ENCODE measurements around the gene SPNS1. TPM values are rescaled to one million over a fixed set of nuclear protein-coding genes. Genes with fewer than 3 reads are reported as not detected.
A peak's percentile ranks its signal among the peaks of the same experiment; 100 is the strongest.

Gene SPNS1
- total RNA-seq, 1 experiment from 2014 or later, result 72.0 TPM

- H3K27ac ChIP-seq, result no peak overlapping the region
- DNase-seq, result peak in 1 of 2 experiments; percentile 17
- intact Hi-C loops (cut with micrococcal nuclease; ENCODE audit: unreplicated experiment), result no loop called here
- no TSS peak for BruUV-seq (replicated peaks)
- H3K9me2 ChIP-seq (ENCODE audit: insufficient read depth), result no peaks in the 10 kb centered on the region
- TF ChIP-seq CTCF (conservative IDR thresholded peaks at IDR 0.05), result no peak
- no peak for TF ChIP-seq EZH2 (IDR thresholded peaks at IDR 0.05; ENCODE audit: low read depth)
- no peaks in the 10 kb centered on the region for H4K20me1 ChIP-seq (ENCODE audit: insufficient read depth)
- ChIA-PET POLR2A (ENCODE audit: unreplicated experiment) (no interaction called here), CTCF (no interaction called here)
- H3K9me3 ChIP-seq (ENCODE audit: insufficient read depth, low read depth), result no peaks in the 10 kb centered on the region
- H3K36me3 ChIP-seq (ENCODE audit: low read depth), result no peaks in the 10 kb centered on the region
- H3K27me3 ChIP-seq (ENCODE audit: insufficient read depth, low read depth), result no peaks in the 10 kb centered on the region
- H3K79me2 ChIP-seq (ENCODE audit: low read depth), result no peaks in the 10 kb centered on the region
- H3F3A ChIP-seq (ENCODE audit: insufficient read depth, low read depth), result no peaks in the 10 kb centered on the region
- no peak overlapping the region for H3K4me2 ChIP-seq
- no peak overlapping the region for H3K4me3 ChIP-seq
- no peak overlapping the region for H2AFZ ChIP-seq
- peaks cover 17% of the 10 kb centered on the region for H3K4me1 ChIP-seq (replicated peaks; ENCODE audit: insufficient read depth)
Measured at GRCh38 chr16:29024278-29024677, 49.7 kb downstream of the SPNS1 start.

GRCh38 chr16:29025218-29025617 is 50.6 kb downstream of the SPNS1 start:
- intact Hi-C loops (cut with micrococcal nuclease; ENCODE audit: unreplicated experiment), result no loop called here
- Histone ChIP-seq H2AFZ (no peak overlapping the region), H3K9me2 (ENCODE audit: insufficient read depth) (no peaks in the 10 kb centered on the region), H3K4me2 (no peak overlapping the region), H3K4me1 (replicated peaks; ENCODE audit: insufficient read depth) (peaks cover 19% of the 10 kb centered on the region), H3K4me3 (no peak overlapping the region), H3K9me3 (ENCODE audit: insufficient read depth, low read depth) (no peaks in the 10 kb centered on the region), H3K27ac (no peak overlapping the region), H3F3A (ENCODE audit: insufficient read depth, low read depth) (0 out of 2 replicates have a peak, but pooled peaks cover 3% of the 10 kb centered on the region), H3K79me2 (ENCODE audit: low read depth) (no peaks in the 10 kb centered on the region), H3K36me3 (ENCODE audit: low read depth) (no peaks in the 10 kb centered on the region), H4K20me1 (ENCODE audit: insufficient read depth) (no peaks in the 10 kb centered on the region), H3K27me3 (ENCODE audit: insufficient read depth, low read depth) (no peaks in the 10 kb centered on the region)
- TF ChIP-seq EZH2 (IDR thresholded peaks at IDR 0.05; ENCODE audit: low read depth) (no peak), CTCF (conservative IDR thresholded peaks at IDR 0.05) (no peak)
- DNase-seq, result peak in 1 of 2 experiments; percentile 30
- CTCF ChIA-PET, result no interaction called here
- BruUV-seq (replicated peaks), result no TSS peak
- POLR2A ChIA-PET (ENCODE audit: unreplicated experiment), result no interaction called here

- no TSS peak for BruUV-seq (replicated peaks)
- Histone ChIP-seq H3K4me3 (no peak overlapping the region), H3K9me3 (ENCODE audit: insufficient read depth, low read depth) (no peaks in the 10 kb centered on the region), H3K4me1 (replicated peaks; ENCODE audit: insufficient read depth) (peaks cover 19% of the 10 kb centered on the region), H3K27me3 (ENCODE audit: insufficient read depth, low read depth) (no peaks in the 10 kb centered on the region), H3K4me2 (no peak overlapping the region), H3K27ac (no peak overlapping the region), H2AFZ (no peak overlapping the region), H3K36me3 (ENCODE audit: low read depth) (no peaks in the 10 kb centered on the region), H3K9me2 (ENCODE audit: insufficient read depth) (no peaks in the 10 kb centered on the region), H3F3A (ENCODE audit: insufficient read depth, low read depth) (0 out of 2 replicates have a peak, but pooled peaks cover 3% of the 10 kb centered on the region), H4K20me1 (ENCODE audit: insufficient read depth) (no peaks in the 10 kb centered on the region), H3K79me2 (ENCODE audit: low read depth) (no peaks in the 10 kb centered on the region)
- TF ChIP-seq EZH2 (IDR thresholded peaks at IDR 0.05; ENCODE audit: low read depth) (no peak), CTCF (conservative IDR thresholded peaks at IDR 0.05) (no peak)
- DNase-seq, result no peak
- intact Hi-C loops (cut with micrococcal nuclease; ENCODE audit: unreplicated experiment), result no loop called here
- CTCF ChIA-PET, result no interaction called here
- POLR2A ChIA-PET (ENCODE audit: unreplicated experiment), result no interaction called here
Measured at GRCh38 chr16:29025735-29026134, 51.2 kb downstream of the SPNS1 start.

Measured in PC-9 (cell line).